ENCODE measurements around the gene CCDC50.

CCDC50 gene

DNA sequence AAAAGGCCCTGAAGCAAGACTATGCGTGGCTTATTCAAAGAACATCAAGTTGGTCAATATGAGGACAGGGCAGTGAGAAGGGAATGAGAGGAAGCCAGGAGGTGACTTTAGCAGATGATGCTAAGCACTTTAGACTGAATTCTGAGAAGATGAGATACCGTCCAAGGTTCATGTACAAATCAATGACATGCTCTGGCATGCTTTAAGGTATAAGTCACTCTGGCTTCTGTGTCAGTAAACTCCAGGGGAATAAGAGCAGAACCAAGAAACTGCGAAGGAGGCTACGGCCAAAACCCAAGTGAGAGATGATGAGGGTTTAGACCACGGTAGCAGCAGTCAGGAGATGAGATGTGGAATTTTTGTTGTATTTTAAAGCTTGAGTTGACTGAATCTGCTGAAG is 8.9 kb upstream of the CCDC50 start:
- DNase-seq (ENCODE audit: low read depth), result no peak

DNA sequence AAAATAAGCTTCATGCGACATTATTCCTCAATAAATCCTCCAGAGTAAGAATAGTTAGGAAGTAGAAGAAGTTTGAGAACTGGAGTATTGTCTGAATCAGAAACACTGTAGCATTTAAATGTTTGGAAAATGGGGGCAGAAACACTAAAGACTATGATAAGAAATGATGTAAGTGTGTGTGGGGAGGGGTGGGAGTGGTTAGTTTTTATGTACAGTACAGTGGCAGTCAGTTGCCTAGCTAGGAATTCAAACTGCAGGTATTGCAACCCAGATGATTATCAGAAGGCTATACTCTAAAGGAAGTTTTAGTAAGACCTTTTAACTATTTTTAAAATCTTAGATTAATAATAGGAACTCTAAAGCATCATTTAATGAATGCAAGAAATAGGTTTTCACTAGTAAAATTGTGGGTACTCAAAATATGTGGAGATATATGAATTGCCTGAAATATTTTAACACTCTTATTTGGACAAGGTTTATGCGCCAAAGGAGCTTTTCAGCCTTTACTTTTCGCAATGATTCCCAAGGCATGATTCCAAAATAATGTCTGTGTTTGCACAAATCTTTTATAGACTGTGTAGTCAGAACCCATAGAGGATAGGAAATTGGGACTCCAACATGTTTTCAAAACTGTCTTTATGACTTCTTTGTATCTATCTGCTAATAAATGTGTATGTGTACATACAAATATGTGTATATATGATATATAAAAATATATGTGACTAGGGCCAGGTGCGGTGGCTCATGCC is 8.0 kb upstream of the CCDC50 start:
- DNase-seq (ENCODE audit: low read depth), result no peak

DNA sequence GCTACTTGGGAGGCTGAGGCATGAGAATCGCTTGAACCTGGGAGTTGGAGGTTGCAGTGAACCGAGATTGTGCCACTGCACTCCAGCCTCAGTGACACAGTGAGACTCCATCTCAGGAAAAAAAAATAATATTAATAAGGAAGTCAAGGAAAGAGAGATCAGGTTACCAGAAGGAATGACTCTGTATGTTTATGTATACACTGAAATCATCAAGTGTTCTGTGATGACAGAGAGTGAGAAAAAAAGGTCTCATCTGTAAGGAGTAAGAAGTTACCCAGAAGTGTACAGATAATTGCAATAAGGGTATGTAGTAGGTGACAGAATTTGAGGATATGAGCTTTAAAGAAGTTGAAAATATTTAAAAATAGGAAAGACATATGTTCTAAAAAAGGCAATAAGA is 4.3 kb upstream of the CCDC50 start:
- DNase-seq (ENCODE audit: low read depth), result no peak

DNA sequence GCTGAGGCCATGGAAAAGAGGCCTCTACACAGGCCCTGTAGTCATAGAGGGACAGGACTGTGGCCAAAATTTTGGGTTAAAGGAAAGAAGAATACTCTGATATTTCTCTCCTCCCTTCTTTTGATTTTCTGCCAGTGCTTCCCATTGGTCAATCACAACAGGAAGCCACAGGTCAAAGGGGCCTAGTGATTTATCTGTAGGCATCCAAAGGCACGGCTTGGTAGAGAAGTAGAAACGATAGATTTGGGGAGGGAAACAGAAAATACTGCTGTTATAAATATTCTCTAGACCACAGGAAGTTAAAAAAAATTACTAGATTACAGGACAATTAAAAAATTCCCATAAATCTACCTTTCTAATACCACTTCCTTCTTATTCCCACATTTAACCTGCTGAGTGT is 1.7 kb upstream of the CCDC50 start:
- DNase-seq (ENCODE audit: low read depth), result no peak

DNA sequence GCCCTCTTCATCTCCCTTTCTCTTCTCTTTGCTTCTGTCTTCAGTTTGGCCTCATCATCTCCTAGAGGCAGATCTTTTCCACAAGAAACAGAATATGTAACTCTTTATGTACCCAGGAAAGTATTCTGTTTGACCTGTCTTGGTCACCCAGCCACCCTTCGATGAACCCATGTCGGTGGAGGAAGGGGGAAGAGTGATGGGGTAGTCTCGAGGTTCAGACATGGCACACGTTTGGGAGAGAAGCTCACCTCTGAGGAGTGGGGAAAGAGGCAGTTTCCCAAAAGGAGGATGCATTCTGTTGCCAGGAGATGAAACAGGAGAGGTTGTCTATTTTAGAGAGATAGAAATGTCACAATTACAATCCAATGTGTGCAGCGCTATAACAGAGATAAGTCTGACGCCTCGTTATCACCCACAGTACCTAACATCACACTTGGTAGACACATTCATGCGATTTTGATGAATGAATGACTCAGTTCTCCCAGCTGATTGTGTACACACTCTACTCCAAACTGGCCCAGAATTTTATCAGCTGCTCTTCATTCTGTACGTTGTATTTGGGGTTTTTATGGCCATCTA is 722 bp upstream of the CCDC50 start:
- no peak for DNase-seq (ENCODE audit: low read depth)

DNA sequence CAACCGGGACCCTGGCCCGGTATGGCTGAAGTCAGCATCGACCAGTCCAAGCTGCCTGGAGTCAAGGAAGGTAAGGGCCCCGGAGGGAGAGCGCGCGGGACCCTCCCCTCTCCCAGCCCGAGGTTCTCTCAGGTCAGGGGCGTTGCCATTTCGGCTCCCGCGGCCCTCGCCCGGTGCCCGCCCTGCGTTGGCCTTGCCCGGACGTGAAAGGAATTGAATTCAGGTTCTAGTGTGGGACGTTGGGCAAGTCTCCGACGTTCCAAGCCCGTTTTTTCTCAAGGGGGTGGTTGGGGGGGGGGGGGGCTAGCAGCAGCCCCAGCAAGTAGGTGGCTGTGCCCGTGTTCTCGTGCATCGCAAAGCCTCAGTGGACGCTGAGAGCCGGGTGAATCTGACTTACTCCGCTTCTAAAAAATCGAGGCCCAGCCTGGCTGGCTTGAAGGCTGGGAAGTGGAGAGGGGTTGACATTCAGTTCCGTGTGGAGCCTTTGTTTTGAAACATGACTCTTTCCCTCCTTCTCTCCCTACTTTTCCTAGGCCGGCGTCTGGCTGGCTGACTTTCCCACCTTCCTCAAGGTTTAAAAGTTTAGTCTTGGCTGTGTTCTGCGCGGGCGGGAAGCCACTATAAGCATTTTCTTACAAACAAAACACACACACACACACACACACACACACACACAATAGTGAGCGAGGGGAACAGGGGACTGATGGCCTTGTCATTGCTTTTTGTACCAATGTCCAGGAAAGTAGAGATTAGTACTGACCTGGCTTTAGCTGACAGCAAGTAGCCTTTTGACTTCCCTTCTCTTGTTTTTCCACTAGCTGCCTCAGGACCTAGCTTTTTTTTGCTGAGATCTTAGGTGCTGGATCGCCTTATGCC is 698 bp downstream of the CCDC50 start, which contains the start of gene UTS2B:
UTS2B (minus strand) TSS at position 873 of the 876 bp plus-strand sequence. CDS start 48,337 bp downstream, outside the sequence.
- DNase-seq (ENCODE audit: low read depth), result peak; percentile 55

DNA sequence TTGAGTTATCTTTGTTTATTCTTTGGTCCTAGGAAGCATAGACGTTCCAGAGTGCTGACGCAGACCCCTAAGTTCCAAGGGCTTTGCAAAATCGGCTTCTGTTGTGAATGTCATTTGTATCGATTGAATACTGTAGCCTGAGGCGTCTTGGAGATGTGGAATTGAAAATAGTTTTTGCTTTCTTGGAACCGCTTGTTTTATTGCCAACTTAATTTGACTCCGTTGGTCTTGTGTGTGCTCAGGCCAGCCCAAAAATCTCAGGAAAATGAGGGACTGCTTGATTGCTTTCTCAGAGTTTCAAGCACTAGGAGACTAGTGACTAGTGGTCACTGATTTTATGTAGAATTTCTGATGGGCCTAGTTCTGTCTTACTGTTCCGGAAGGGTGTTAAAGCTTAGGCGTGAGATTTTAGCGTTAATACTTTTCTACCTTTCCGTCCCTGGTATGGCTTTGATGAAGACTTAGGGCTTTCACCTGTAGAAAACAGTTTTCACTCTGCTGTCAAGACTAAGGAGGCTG is 1.4 kb downstream of the CCDC50 start:
- DNase-seq (ENCODE audit: low read depth), result peak; percentile 76

DNA sequence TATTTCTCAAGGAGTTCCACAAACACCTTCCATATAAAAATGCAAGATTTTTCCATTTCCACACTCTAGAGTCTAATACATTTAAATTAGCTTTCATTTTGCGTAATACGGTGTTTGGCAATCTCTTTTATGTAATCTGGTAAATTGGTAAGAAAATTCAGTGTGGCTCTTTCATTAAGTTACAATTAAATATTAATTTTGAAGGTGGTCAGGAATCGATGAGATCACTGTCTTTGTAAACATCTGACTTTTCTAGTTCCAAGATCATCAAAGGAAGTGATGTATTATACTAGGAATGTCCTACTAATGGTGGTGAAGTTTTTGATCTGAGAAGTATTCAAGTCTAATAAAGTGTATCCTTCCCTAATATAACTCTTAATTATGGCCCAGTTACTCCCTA is 2.2 kb downstream of the CCDC50 start:
- DNase-seq (ENCODE audit: low read depth), result no peak

DNA sequence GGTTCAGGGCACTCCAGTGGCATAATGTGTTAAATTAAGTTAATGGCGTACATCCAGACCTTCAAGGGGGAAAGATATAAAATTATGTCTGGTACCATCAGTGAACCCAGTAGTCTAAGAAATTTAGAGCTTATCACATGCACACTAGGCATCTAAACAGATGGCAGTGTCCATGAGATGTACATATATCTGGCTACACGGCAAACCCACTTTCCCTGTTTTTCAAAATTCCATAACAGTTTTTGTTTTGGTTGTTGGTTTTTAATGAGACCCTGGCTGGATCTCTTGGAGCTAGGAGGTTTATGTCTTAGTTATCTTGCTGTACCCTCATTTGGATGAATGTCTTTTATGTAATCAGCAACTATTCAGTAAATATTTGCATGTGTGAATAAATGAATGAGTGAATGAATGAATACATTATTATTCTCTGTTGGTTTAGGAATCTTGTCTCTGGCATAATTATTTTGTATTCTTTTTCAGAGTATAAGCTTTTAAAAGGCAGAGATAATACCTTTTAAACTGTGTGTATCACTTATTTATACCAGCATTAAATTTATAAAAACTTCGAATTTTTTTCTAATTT is 4.2 kb downstream of the CCDC50 start:
- DNase-seq (ENCODE audit: low read depth), result no peak

DNA sequence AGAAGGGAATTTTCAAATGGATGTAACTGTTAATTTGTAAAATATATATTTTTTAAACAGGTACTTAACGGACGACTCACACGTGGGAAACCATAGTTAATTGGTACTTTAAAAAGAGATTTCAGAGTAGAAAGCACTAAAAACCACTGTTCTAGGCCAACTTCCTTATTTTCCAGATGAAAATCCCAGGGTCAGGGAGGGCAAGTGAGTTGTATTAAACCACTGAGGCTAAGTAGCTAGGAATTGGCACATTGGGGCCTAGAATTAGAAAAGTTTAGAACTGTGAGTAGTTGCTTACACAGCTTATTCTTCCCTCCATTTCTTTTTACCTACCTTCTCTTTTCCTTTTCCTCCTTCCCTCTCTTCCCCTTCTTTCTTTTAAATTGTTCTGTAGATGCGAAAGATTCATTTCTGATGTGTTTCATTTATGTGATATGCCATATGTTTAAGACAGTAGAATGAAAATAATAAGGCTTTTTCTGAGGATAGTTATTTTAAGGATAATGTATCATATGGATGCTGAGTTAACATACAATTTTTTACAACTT is 5.2 kb downstream of the CCDC50 start:
- DNase-seq (ENCODE audit: low read depth), result no peak

DNA sequence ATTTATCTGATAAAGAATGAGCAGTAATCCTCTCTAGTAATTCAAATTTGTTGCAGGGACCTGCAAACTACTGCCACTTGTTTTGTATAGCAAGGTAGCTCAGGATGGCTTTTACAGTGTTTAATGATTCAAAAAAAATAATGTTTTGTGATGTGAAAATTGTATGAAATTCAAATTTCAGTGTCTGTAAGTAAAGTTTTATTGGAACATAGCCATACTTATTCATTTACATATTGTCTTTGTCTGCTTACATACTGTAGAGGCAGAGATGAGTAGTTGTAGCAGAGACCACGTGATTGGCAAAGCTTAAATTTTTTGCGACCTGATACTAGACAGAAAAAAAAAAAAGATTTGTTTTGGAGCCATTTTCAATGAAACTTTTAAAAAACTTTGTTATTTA is 7.6 kb downstream of the CCDC50 start:
- DNase-seq (ENCODE audit: low read depth), result no peak

DNA sequence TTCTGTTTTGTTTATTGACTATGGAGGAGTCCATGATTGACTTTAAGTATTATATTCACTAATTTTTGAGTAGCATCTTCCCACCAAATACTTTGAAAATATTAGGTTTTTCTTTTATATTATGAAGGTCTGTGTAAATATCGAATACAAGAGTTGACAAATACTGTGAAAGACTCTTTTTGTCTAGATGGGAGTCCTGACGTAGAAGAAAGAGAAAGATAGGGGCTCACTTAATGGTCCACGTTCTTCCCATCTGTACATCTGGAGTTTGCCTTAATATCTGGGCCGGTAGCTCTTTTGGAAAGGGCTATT is 8.9 kb downstream of the CCDC50 start:
- DNase-seq (ENCODE audit: low read depth), result no peak

DNA sequence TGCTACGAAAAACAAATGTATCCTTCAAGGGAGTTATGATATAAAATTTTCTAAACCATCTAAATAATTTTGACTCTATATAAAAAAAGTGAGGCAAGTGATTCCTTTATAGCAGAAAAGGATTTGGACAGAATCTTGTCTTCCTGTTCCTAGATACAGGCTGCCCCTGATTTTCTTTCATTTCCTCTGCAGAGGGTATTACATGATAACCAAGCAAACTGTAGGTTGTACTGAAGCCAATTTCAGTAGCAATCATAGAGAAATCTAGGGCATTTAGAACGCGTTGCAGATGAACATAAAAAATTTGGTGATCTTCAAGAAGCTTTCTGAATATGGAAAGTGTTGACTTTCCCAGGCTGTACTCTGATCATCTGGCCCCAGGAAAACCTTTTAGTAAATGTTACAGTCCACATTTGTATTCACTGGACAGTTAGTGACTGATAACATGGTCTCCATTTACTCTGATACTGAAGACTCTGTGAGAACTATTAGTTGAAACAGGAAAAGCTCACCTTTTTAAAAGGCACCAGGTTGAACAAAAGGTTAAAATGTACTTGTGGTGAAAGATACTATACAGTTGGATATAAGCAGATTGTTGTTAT is 10.2 kb downstream of the CCDC50 start:
- no peak for DNase-seq (ENCODE audit: low read depth)

DNA sequence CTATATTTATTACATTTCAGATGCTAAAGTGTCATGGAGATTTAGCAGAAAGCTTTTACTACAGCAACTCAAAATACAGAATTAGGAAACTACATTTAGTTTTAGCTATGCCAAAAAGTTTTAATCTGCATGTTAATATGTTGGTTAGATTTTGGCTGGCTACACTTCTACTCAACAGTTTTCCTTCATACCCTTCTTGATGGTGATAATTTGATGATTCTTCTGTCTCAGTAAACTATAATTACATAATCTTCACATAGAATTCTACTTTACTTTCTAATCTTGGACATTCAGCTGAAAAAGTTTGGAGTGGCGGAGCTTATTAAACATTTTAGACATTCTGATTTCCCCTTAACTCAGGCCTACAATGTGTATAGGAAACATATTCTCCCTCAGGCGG is 11.2 kb downstream of the CCDC50 start:
- DNase-seq (ENCODE audit: low read depth), result no peak

DNA sequence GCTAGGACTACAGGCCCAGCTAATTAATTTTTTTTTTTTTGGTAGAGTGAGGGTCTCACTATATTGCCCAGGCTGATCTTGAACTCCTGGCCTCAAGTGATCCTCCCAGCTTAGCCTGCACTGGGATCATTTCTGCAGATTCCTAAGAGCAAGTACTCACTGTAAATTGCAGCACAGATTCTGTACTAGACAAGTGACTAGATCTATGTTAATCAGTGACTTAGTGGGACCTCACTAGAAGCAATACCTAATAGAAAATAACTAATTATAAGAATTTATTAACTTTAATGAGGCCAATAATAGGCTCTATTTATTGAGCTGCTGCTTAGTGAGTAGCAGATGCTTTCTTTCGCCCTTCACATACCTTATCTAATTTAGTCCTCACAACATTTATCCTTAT is 11.8 kb downstream of the CCDC50 start:
- DNase-seq (ENCODE audit: low read depth), result no peak

DNA sequence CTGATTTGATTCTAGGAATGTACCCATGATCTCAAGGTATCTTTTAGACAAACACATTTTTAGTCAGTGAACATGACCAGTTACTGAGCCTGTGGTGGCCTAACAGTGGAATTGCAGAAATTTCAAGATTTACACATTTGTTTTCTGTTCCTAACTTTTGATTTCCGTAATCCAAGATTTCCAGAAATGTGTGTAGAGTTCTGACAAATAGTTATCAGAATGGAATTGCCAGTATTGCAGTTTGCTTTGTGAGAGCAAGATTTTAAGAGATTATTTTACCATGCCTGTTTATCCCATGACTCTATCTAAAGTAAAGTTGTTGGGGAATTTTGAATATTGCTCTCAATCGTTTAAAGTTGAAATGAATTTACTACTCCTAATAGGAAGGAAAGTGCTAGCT is 12.8 kb downstream of the CCDC50 start:
- DNase-seq (ENCODE audit: low read depth), result no peak

DNA sequence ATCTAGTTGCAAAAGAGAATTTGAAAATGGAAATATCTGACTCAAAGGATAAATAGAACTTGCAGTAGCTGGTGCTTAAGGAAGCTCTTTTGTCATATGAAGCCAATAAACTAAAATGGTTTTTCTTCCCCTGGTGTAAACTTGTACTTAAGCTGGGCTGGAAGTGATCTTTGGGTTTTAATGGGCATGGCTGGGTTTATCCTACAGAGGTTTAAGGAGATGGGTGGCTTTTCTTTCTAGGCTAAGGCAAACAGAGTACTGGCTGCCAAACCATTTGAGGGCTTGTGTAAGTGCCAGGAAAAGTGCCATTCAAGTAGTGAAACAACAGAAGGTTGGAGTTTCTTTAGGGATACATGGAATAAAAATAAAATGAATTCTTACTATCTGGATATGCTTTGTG is 13.2 kb downstream of the CCDC50 start:
- DNase-seq (ENCODE audit: low read depth), result no peak

DNA sequence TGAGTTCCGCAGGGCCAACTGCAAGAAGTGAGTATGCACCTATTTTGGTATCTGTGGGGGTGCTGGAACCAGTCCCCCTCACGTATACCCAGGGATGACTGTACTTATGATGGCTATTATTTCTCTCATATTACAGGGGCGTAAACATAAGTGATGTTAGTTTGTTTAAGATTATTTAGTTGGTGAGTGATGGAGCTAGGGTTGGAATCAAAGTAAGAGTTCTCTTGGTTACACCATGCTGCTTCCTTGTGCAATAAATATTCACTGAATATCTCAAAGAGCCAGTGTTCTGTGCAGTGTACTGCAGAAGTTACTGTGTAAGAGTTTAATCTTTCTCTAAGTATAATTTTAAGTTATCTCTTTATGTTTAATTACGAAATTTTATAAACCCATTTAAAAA is 13.9 kb downstream of the CCDC50 start:
- DNase-seq (ENCODE audit: low read depth), result no peak

DNA sequence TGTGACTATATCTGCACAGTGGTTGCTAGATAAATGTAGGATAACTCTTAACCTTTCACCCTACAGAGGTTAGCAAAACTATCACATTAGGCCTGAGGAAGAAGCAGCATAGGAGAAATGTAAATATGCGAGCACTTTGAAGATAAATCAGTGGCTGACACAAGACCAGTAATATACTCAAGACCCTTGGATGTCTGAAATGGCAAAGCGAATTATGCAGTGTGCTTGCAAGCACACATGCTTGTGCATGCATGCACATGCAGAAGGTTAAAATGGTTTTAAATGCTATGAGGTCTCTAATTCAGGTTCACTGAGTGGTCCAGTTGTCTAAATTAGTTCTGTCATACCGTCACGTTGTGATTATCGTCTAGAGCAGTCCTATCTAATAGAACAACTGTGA is 14.7 kb downstream of the CCDC50 start:
- DNase-seq (ENCODE audit: low read depth), result no peak

DNA sequence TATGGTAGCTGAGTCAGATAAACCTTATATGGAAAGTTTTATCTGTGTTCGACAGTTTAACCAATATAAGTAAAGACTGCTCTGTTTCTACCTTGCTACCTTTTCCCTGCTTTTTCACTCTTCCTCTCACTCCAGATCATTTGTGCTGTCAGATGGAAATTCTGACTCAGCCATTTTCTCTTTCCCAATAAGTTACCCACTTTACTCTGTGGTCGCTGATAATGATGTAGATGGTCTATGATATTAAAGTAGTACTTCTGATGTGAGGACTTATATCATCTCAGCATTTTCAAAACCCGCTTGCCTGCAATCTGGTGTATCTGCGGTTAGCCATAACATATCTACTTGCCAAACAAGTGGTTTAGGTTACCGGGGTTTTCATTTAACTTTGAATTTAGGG is 16.1 kb downstream of the CCDC50 start:
- peak; percentile 10 for DNase-seq (ENCODE audit: low read depth)

DNA sequence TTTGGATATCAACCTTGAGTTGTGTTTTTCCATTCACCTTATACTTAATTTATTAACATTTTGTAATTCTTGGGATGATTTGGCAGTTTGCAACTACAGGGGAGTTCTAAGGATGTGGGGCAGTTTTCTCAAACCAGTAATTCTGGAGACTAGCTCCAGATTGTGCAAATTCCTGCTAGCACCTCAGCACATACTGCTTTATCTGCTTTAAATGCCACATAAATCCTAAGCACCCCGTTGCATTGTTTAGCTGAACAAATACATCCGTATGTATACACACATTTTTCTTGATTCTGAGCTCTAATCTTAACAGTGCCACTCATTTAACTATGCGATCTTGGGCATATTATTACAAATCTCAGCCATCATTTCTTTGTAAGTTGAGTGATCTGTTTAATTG is 18.0 kb downstream of the CCDC50 start:
- DNase-seq (ENCODE audit: low read depth), result no peak

DNA sequence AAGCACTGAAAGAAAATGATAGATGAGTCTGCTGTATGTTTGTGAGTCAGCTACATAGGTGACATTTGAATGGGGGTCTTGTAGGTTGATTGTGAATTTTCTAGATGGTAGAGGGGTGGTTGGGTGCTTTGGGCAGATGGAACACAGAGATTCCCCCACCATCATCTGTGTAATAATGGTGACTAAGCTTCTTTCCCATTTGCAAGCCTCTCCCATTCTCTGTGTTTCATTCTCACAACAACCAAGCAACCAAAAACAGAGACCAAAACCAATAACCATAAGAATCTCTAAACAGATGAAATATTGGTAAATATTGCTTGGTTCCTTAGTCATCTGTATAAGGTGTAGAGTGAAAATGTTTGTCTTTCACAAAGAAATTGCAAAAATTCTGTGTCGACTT is 18.9 kb downstream of the CCDC50 start:
- DNase-seq (ENCODE audit: low read depth), result no peak
